EH (cell line): ENCODE results near the gene REG3A.

Experiments
- DNase-seq: peaks from one replicate; pipeline ENCODE4 v3.0.0-alpha.2; 2015; ENCODE audit warnings: low read depth

REG3A gene

DNA sequence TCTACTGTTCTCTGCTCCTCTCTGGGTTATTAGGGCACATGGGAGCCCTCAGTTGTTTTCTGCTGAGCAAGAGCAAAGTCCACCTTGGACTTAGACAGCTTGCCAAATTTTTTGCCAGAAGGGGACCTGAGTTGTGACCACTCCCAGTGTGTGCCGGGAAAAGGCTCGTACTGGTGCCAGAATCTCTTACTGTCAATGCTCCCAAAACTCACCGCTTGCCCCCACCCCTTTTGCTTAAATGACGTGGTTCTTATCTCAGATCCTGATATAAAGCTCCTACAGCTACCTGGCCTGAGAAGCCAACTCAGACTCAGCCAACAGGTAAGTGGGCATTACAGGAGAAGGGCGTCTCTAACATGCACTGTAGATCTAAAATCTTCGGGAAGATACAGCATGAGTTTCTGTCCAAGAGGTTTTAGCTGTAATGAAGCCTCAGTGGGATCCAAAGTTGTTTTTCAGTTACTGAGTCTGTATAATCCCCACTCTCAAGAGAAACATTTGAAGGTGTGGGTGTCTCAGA lies 39.3 kb downstream of the REG3A start, which contains the start of gene REG1A:
Gene REG1A (plus strand): TSS at position 295 of the 520 bp plus-strand sequence. CDS start 374 bp downstream, outside the sequence.
- DNase-seq, result no peak

GRCh38 chr2:79116997-79117928 lies 42.3 kb downstream of the REG3A start:
- no peak for DNase-seq

DNA sequence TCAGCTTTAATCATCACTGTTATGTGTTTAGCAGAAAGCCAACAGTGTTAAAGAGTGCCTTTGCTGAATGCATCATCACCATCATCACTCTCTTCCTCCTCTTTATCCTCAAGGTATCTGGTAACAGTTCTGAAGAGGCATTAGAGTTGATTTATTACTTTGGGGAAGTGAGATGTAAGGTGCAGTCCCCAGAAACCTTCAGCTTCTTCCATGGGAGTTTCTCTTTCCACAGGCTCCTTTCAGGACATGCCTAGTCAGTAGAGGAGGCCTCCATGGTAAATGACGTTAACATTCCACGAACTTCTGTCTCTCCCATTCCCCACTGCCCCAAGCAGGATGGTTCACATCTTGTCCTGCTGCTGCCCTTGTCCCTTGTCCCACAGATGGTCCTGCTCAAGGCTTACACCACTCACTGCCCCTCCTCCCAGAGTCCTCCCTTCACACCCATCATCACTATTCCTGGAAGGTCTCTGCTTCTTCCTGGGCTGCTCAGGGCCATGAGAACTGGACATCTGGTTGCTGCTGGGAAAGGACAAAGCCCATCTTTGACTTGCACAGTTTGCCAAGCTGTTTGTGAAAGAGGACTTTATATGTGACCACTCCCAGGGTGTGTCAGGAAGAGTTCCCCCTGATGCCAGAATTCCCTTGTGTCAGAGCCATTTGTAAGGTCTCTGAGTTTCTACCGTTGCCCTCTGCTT lies 44.6 kb downstream of the REG3A start:
- DNase-seq, result no peak

GRCh38 chr2:79112269-79112668 lies 47.3 kb downstream of the REG3A start:
- DNase-seq, result no peak
